ENCODE results near the gene PGGHG.
A peak's percentile ranks its signal among the peaks of the same experiment; 100 is the strongest.
"Not testable (repeated sequence)": the region's sequence is repeated elsewhere in the genome, so short reads cannot be mapped to it uniquely, and the experiment has no call there.

PGGHG gene

GRCh38 chr11:288478-289397 lies at the start of gene PGGHG:
Gene PGGHG (plus strand): TSS chr11:289126. CDS start chr11:289817, 691 bp downstream.
- no peak for DNase-seq (ENCODE audit: low read depth in 3 of 3)

GRCh38 chr11:240315-240714 lies 48.6 kb upstream of the PGGHG start:
- no peak for DNase-seq (ENCODE audit: low read depth in 3 of 3)

- no peak for DNase-seq (ENCODE audit: low read depth in 3 of 3)
Measured at GRCh38 chr11:241634-242033, 47.3 kb upstream of the PGGHG start.

GRCh38 chr11:244376-244775 lies 44.5 kb upstream of the PGGHG start:
- DNase-seq (ENCODE audit: low read depth in 3 of 3), result no peak

GRCh38 chr11:249062-249461 lies 39.9 kb upstream of the PGGHG start:
- DNase-seq (ENCODE audit: low read depth in 3 of 3), result no peak

GRCh38 chr11:250274-250673 lies 38.7 kb upstream of the PGGHG start:
- DNase-seq (ENCODE audit: low read depth in 3 of 3), result no peak

- DNase-seq (ENCODE audit: low read depth in 3 of 3), result peak; percentile 44 to 65 (median 59)
Measured at GRCh38 chr11:250740-251299, 38.1 kb upstream of the PGGHG start.

GRCh38 chr11:251550-251949 lies 37.4 kb upstream of the PGGHG start:
- no peak for DNase-seq (ENCODE audit: low read depth in 3 of 3)

GRCh38 chr11:252666-253065 lies 36.3 kb upstream of the PGGHG start:
- no peak for DNase-seq (ENCODE audit: low read depth in 3 of 3)

- DNase-seq (ENCODE audit: low read depth in 3 of 3), result no peak
Measured at GRCh38 chr11:253160-253885, 35.6 kb upstream of the PGGHG start.

- no peak for DNase-seq (ENCODE audit: low read depth in 3 of 3)
Measured at GRCh38 chr11:253886-254270, 35.0 kb upstream of the PGGHG start.

- DNase-seq (ENCODE audit: low read depth in 3 of 3), result no peak
Measured at GRCh38 chr11:255176-255575, 33.8 kb upstream of the PGGHG start.

- no peak for DNase-seq (ENCODE audit: low read depth in 3 of 3)
Measured at GRCh38 chr11:255816-256215, 33.1 kb upstream of the PGGHG start.

GRCh38 chr11:256952-257737 lies 31.8 kb upstream of the PGGHG start:
- no peak for DNase-seq (ENCODE audit: low read depth in 3 of 3)

- no peak for DNase-seq (ENCODE audit: low read depth in 3 of 3)
Measured at GRCh38 chr11:257766-258493, 31.0 kb upstream of the PGGHG start.

GRCh38 chr11:259413-259812 lies 29.5 kb upstream of the PGGHG start:
- no peak for DNase-seq (ENCODE audit: low read depth in 3 of 3)

- DNase-seq (ENCODE audit: low read depth in 3 of 3), result no peak
Measured at GRCh38 chr11:261624-262023, 27.3 kb upstream of the PGGHG start.

GRCh38 chr11:266676-267439 lies 22.1 kb upstream of the PGGHG start:
- DNase-seq (ENCODE audit: low read depth in 3 of 3), result no peak

- no peak for DNase-seq (ENCODE audit: low read depth in 3 of 3)
Measured at GRCh38 chr11:267491-267994, 21.4 kb upstream of the PGGHG start.

- not testable (repeated sequence) for DNase-seq (ENCODE audit: low read depth in 3 of 3)
Measured at GRCh38 chr11:268716-269145, 20.2 kb upstream of the PGGHG start.
